Measurements from ENCODE around the gene MAP2K7.

MAP2K7 gene

GRCh38 chr19:7867092-7867844 lies 36.4 kb upstream of the MAP2K7 start:
- no peak for DNase-seq

DNA sequence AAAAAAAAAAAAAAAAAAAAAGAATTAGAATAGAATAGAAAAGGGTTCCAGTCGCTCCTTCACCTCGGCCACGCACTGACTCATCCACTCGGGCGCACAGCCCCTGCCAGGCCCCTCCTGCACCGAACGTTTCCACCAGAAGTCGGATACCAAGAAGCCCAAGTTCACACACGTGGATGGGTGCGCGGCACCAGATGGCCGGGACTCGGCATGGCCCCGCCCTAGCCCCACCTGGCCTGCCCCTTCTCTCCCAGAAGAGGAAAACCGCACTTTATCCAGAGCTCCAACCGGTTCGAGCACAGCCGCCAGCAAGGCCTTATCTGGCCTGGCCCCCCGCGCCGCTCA lies 35.4 kb upstream of the MAP2K7 start:
- DNase-seq, result no peak

- DNase-seq, result peak; percentile 78
Measured at GRCh38 chr19:7868671-7869452, 34.8 kb upstream of the MAP2K7 start.

DNA sequence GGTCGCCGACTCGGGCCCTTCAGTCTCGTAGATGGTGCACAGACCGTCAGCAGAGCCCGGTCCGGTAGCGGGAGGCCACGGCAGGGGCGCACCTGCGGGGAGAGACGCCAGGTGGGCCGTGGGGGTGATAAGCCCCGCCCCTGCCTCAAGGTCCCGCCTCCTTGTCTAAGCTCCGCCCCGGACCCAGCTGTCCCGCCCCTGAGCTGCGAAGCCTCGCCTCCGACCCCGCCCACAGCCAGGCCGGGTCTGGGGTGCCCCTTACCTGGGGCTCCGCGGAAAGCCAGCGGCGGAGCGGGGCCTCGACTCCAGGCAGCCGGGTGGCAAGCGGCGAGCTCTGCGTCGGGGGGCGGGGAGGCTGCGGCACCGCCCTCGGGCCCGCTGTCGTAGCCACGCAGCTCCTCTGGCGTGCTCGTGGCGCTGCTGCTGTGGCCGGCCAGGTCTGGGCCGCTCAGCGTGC lies 34.2 kb upstream of the MAP2K7 start:
- peak; percentile 59 for DNase-seq

DNA sequence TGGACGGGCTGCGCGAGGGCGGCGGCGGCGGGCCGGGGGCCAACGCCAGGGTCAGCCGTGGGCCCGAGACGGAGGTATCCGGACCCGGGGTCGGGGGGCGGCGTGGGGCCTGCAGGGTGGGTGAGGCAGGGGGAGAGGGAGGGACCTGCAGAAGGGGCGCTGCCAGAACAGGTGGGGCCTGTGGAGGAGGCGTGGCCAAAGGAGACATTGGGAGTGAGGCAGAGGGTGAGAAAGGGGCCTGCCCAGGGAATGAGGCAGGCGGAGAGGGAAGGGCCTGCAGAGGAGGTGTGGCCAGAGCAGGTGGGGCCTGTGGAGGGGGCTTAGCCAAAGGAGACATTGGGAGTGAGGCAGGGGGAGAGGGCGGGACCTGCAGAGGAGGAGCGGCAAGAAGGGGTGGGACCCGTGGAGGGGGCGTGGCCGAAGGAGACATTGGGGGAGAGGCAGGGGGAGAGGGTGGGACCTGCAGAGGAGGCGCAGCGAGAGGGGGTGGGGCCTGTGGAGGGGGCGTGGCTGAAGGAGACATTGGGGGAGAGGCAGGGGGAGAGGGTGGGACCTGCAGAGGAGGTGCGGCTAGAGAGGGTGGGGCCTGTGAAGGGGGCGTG lies 33.7 kb upstream of the MAP2K7 start:
- peak; percentile 86 for DNase-seq

DNA sequence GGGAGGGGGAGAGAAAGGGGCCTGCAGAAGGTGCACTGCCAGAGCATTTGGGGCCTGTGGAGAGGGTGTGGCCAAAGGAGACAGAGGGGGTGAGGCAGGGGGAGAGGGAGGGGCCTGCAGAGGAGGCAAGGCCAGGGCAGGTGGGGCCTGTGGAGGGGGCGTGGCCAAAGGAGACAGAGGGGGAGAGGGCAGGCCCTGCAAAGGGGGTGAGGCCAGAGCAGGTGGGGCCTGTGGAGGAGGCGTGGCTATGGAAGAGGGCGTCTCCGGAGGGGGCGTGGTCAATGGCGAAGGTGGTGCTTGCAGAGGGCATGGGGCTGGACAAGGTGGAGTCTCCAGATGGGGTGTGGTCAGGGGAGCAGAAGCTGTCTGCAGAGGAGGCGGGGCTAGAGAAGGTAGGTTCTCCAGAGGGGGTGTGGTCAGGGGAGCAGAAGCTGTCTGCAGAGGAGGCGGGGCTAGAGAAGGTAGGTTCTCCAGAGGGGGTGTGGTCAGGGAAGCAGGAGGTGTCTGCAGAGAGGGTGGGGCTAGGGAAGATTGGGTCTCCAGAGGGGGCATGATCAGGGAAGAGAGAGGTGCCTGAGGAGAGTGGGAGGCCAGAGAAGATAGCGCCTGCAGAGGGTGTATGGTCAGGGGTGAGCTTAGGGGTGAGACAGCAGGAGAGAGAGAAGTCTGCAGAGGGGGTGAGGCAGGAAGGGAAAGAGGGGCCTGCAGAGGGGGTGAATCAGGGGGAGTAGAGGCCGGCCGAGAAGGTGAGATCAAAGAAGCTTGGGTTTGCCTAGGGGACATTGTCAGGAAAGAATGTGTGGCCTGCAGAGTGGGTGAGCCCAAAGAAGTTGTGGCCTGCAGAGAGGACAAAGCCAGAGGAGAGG lies 32.9 kb upstream of the MAP2K7 start:
- peak; percentile 87 for DNase-seq

- DNase-seq, result peak; percentile 88
Measured at GRCh38 chr19:7871437-7872305, 32.0 kb upstream of the MAP2K7 start.

- DNase-seq, result no peak
Measured at GRCh38 chr19:7872306-7873204, 31.1 kb upstream of the MAP2K7 start.

DNA sequence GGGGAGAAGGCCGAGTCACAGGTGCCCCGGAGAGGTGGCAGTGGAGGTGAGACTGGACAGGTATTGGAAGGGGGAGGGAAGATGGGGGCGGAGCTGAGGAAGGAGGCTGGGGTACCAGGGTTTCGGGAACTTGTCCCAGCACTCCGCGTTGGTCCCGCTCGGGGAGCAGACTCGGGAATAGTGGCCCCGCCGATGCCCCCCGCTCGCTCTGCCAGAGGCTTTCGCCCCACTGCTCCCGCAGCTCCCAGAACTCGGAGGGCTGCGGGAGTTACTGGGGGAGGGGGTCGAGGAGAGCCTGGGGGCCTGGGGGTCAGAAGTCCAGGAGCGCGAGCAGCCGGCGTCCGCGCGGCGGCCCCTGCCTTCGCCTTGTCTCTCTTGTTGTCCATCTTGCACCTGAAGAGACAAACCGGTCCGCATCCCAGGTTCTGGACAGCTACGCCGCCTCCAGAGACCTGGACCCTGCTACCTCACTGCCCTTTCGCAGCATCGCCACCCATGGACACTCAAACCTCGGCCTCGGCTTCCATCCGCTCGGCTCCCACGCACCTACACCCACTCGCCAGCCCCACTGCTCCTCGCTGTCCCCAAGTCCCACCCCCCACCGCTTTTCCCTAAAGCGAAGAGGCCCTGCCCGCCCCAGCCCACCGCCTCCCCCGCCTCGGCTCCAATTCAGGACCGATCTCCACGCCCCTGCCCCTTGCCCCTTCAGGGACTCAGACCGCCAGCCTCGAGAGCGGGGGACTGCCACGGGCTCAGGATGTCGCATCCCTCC lies 30.2 kb upstream of the MAP2K7 start:
- no peak for DNase-seq

DNA sequence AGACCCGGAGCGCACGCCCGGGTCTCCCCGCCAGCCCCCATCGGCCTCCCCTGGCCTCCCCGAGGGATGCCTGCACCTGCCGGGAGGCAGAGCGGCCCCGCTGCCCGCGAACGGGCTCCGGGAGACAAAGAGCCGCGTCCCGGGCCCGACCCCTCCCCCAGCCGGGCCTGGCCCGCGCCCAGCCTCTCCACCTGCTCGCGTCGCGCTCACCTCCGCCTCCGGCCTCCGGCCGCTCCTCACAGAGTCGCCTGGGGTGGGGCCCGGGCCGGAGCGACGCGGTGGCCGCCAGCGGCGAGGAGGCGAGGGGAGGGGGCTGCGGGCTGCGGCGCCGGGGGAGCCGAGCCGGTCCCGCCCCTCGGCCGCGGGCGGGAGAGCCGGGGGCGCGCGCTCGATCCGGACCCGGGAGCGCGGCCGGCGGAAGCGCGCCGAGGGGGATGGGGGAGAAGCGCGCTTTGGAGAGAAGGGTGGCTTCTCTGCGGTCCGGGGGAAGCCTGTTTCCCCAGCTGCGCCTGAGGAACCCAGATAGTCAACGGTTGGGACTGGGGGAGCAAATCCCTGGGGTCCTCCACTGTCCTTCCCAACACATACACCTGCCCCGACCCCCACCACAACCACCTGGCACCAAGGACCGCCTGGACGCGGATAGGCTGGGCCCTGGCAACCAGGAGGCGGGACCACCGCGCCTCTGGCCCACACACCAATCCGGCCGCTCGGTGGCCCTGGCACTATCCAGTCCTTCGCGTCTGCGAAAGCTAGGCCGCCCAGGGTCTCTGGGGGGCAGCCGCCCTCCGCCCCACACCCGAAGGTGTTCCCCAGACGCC lies 29.4 kb upstream of the MAP2K7 start, which contains the start of gene PRR36:
Gene PRR36 (minus strand): TSS at position 315 of the 821 bp plus-strand sequence. CDS start 701 bp downstream, outside the sequence.
- DNase-seq, result peak; percentile 20

GRCh38 chr19:7874897-7875273 lies 28.8 kb upstream of the MAP2K7 start:
- no peak for DNase-seq

- DNase-seq, result no peak
Measured at GRCh38 chr19:7877249-7877836, 26.3 kb upstream of the MAP2K7 start.

GRCh38 chr19:7879111-7879807 lies 24.4 kb upstream of the MAP2K7 start:
- DNase-seq, result no peak

GRCh38 chr19:7879836-7880235 lies 23.8 kb upstream of the MAP2K7 start:
- no peak for DNase-seq

DNA sequence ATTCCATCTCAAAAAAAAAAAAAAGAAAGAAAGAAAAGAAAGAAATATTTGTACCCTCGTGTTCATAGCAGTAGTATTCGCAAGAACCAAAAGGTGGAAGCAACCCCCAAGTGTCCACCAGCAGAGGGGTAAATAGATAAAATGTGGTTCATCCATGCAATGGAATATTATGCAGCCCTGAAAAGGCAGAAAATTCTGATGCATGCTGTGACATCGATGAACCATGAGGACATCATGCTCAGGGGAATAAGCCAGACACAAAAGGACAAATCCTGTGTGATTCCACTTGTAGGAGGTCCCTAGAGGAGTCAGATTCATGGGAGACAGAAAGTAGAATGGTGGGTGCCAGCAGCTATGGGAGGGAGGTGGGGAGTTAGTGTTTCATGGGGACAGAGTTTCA lies 21.8 kb upstream of the MAP2K7 start:
- no peak for DNase-seq

DNA sequence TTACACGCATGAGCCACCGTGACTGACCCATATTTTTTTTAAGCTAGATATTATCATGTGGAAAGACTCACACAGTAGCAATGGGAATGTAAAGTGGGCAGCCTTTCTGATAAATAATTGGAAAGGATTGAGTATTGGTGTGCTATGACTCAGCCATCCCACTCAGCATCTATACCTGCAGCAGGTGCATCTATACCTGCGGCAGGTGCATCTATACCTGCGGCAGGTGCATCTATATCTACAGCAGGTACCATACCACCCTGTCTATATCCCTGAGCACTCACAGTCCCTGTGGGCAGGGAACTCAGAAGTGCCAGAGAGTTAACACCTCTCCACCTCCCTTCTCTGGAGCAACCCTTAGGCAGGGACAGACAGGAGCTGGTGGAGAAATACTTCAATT lies 20.6 kb upstream of the MAP2K7 start:
- no peak for DNase-seq

- no peak for DNase-seq
Measured at GRCh38 chr19:7883796-7884570, 19.7 kb upstream of the MAP2K7 start.
